SK-N-SH (cell line): ENCODE data around the gene SYT7. TPM values are rescaled to one million over a fixed set of nuclear protein-coding genes. Genes with fewer than 3 reads are reported as not detected.

ENCODE experiments used
- ELF1 ChIP-seq: IDR thresholded peaks from 2 replicates; pipeline ENCODE4 v1.4.0; 2012
- EP300 ChIP-seq, 2 experiments: IDR thresholded peaks; 2 replicates each; pipeline versions ENCODE4 v1.4.0 to v1.6.1; 2012; ENCODE audit warnings: borderline replicate concordance in 1 of 2, low read depth in 1 of 2, low read length in 1 of 2
- EZH2phosphoT487 ChIP-seq: fragments of 200-600 bp; sonication (generic); IDR thresholded peaks from 2 replicates; pipeline ENCODE4 v1.6.1; 2017; ENCODE audit warnings: low read depth, mixed run types, mild to moderate bottlenecking, antibody characterized with exemption, moderate library complexity, borderline replicate concordance
- FOXM1 ChIP-seq: IDR thresholded peaks from 2 replicates; pipeline ENCODE4 v1.4.0; 2012; ENCODE audit warnings: low read depth, mild to moderate bottlenecking
- GABPA ChIP-seq: IDR thresholded peaks from 2 replicates; pipeline ENCODE4 v1.4.0; 2012; ENCODE audit warnings: low read depth, mild to moderate bottlenecking
- GATA2 ChIP-seq: sonication (generic); formaldehyde crosslinking; IDR thresholded peaks from 2 replicates; pipeline ENCODE4 v1.5.0; 2020; ENCODE audit warnings: mild to moderate bottlenecking, missing genetic modification reagents
- MEF2A ChIP-seq: IDR thresholded peaks from 2 replicates; pipeline ENCODE4 v1.4.0; 2012; ENCODE audit warnings: low read depth, borderline replicate concordance
- NFIC ChIP-seq: IDR thresholded peaks from 2 replicates; pipeline ENCODE4 v1.4.0; 2012; ENCODE audit warnings: borderline replicate concordance
- NRF1 ChIP-seq: IDR thresholded peaks from 2 replicates; pipeline ENCODE4 v1.6.1; 2012; ENCODE audit warnings: low read depth, mild to moderate bottlenecking, low read length
- POLR2AphosphoS5 ChIP-seq: IDR thresholded peaks from 2 replicates; pipeline ENCODE4 v1.6.1; 2012; ENCODE audit warnings: low read depth, low read length
- RXRA ChIP-seq: IDR thresholded peaks from 2 replicates; pipeline ENCODE4 v1.4.0; 2012; ENCODE audit warnings: low read depth, mild to moderate bottlenecking, borderline replicate concordance
- SMC3 ChIP-seq: IDR thresholded peaks from 2 replicates; pipeline ENCODE4 v1.6.1; 2012; ENCODE audit warnings: low read depth, low read length, improper control_type of control experiment
- TAF1 ChIP-seq: IDR thresholded peaks from 2 replicates; pipeline ENCODE4 v1.6.1; 2012; ENCODE audit warnings: low read depth, mild to moderate bottlenecking, low read length, moderate library complexity, borderline replicate concordance
- TCF12 ChIP-seq: IDR thresholded peaks from 2 replicates; pipeline ENCODE4 v1.4.0; 2012
- TEAD4 ChIP-seq: IDR thresholded peaks from 2 replicates; pipeline ENCODE4 v1.4.0; 2012; ENCODE audit warnings: mild to moderate bottlenecking, borderline replicate concordance; ENCODE audit not compliant: insufficient read depth
- polyA plus RNA-seq, 3 experiments: library from polyadenylated mRNA; depleted of rRNA; stranded (reverse); fragments of >200 nt; gene quantifications; 2 replicates each; pipeline ENCODE4 v1.2.3, GENCODE V29; 2012
- TF ChIP-seq, protein P1 (sequence below): fragments of 150-350 bp; IDR thresholded peaks from 2 replicates; pipeline ENCODE4 v1.6.1; 2016; ENCODE audit warnings: mild to moderate bottlenecking, low read depth, low read length
- TF ChIP-seq, protein P2 (sequence below): fragments of 150-350 bp; IDR thresholded peaks from 2 replicates; pipeline ENCODE4 v1.6.1; 2017; ENCODE audit warnings: antibody characterized with exemption, low read length, low read depth, borderline replicate concordance
- TF ChIP-seq, protein P3 (sequence below): IDR thresholded peaks from 2 replicates; pipeline ENCODE4; 2012
- TF ChIP-seq, protein P4 (sequence below): IDR thresholded peaks from 2 replicates; pipeline ENCODE4 v1.4.0; 2012; ENCODE audit warnings: low read depth, borderline replicate concordance
- TF ChIP-seq, protein P5 (sequence below): IDR thresholded peaks from 2 replicates; pipeline ENCODE4 v1.4.0; 2012; ENCODE audit warnings: low read depth

Gene SYT7
- polyA plus RNA-seq, 1 of the 3 experiments (the other 2 are of a cell fraction), result 1.1 TPM

DNA sequence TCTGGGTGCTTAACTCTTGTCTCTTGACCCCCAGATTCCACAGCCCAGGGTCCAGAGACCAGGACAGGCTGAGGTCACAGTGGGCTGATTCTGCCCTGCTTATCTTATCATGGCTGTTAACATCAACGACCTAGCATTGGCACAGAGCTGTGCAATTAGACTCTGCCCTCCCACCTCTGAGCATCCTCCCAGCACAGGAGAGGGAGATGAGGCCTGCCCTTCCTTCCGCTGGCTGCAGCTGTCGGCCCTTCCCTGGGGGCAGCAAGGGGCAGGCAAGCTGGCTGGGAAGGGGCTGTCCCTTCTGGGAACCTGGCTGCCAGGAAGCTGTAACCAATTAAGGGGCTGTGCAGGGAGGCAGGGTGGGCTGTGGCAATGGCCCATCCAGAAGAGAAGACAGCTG, 49.8 kb downstream of the SYT7 start (continued):
- TF ChIP-seq MEF2A (no peak), ELF1 (no peak), GATA2 (peak; percentile 99), TEAD4 (no peak), FOXM1 (no peak), NFIC (no peak), EZH2phosphoT487 (no peak), TAF1 (no peak), GABPA (no peak), NRF1 (no peak), POLR2AphosphoS5 (no peak), SMC3 (peak; percentile 8; the same call in 1 of the 2 replicates), TCF12 (peak; percentile 62; the same call in 1 of the 2 replicates), RXRA (no peak), EP300 (IDR thresholded peaks at IDR 0.05; ENCODE audit: borderline replicate concordance in 1 of 2, low read depth in 1 of 2, low read length in 1 of 2) (peak; percentile 23 to 96; a peak in 2 of 4 replicates)
- TF ChIP-seq, protein P1, sequence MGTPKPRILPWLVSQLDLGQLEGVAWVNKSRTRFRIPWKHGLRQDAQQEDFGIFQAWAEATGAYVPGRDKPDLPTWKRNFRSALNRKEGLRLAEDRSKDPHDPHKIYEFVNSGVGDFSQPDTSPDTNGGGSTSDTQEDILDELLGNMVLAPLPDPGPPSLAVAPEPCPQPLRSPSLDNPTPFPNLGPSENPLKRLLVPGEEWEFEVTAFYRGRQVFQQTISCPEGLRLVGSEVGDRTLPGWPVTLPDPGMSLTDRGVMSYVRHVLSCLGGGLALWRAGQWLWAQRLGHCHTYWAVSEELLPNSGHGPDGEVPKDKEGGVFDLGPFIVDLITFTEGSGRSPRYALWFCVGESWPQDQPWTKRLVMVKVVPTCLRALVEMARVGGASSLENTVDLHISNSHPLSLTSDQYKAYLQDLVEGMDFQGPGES, result no peak
- TF ChIP-seq, protein P2, sequence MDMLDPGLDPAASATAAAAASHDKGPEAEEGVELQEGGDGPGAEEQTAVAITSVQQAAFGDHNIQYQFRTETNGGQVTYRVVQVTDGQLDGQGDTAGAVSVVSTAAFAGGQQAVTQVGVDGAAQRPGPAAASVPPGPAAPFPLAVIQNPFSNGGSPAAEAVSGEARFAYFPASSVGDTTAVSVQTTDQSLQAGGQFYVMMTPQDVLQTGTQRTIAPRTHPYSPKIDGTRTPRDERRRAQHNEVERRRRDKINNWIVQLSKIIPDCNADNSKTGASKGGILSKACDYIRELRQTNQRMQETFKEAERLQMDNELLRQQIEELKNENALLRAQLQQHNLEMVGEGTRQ, result no peak
- TF ChIP-seq, protein P3, sequence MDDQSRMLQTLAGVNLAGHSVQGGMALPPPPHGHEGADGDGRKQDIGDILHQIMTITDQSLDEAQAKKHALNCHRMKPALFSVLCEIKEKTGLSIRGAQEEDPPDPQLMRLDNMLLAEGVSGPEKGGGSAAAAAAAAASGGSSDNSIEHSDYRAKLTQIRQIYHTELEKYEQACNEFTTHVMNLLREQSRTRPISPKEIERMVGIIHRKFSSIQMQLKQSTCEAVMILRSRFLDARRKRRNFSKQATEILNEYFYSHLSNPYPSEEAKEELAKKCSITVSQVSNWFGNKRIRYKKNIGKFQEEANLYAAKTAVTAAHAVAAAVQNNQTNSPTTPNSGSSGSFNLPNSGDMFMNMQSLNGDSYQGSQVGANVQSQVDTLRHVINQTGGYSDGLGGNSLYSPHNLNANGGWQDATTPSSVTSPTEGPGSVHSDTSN, result no peak
- TF ChIP-seq, protein P4, sequence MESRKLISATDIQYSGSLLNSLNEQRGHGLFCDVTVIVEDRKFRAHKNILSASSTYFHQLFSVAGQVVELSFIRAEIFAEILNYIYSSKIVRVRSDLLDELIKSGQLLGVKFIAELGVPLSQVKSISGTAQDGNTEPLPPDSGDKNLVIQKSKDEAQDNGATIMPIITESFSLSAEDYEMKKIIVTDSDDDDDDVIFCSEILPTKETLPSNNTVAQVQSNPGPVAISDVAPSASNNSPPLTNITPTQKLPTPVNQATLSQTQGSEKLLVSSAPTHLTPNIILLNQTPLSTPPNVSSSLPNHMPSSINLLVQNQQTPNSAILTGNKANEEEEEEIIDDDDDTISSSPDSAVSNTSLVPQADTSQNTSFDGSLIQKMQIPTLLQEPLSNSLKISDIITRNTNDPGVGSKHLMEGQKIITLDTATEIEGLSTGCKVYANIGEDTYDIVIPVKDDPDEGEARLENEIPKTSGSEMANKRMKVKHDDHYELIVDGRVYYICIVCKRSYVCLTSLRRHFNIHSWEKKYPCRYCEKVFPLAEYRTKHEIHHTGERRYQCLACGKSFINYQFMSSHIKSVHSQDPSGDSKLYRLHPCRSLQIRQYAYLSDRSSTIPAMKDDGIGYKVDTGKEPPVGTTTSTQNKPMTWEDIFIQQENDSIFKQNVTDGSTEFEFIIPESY, result no peak
- TF ChIP-seq, protein P5, sequence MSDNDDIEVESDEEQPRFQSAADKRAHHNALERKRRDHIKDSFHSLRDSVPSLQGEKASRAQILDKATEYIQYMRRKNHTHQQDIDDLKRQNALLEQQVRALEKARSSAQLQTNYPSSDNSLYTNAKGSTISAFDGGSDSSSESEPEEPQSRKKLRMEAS, result no peak
- TF ChIP-seq, all 33 proteins: peak for 7
